GM18868 (cell line): ENCODE results near the gene DLX5.
"Not testable (repeated sequence)": the region's sequence is repeated elsewhere in the genome, so short reads cannot be mapped to it uniquely, and the experiment has no call there.

ENCODE experiments used
- ATAC-seq: cut with Tn5 transposase; IDR thresholded peaks from one replicate; pipeline ENCODE4 v1.9.1; 2021; ENCODE audit warnings: mild to moderate bottlenecking, moderate library complexity; ENCODE audit not compliant: unreplicated experiment

DLX5 gene

GRCh38 chr7:97024209-97025129 is at the start of gene DLX5:
Gene DLX5, minus strand, starts transcription at chr7:97024831. Its CDS starts 208 bp downstream, at chr7:97024623.
- ATAC-seq: no peak

DNA sequence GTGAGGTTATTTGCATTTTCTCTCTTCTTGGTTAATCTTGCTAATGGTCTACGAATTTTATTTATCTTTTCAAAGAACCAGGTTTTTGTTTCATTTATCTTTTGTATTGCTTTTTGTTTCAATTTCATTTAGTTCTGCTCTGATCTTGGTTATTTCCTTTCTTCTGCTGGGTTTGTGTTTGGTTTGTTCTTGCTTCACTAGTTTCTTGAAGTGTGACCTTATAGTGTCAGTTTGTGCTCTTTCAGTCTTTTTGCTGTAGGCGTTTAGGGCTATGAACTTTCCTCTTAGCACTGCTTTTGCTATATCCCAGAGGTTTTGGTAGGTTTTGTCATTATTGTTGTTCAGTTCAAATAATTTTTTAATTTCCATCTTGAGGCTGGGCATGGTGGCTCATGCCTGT is 47.4 kb upstream of the DLX5 start:
- not testable (repeated sequence) for ATAC-seq

GRCh38 chr7:97064972-97065587 is 40.4 kb upstream of the DLX5 start:
- ATAC-seq: peak; percentile 93

- no peak for ATAC-seq
Measured at GRCh38 chr7:97064020-97064419, 39.4 kb upstream of the DLX5 start.

DNA sequence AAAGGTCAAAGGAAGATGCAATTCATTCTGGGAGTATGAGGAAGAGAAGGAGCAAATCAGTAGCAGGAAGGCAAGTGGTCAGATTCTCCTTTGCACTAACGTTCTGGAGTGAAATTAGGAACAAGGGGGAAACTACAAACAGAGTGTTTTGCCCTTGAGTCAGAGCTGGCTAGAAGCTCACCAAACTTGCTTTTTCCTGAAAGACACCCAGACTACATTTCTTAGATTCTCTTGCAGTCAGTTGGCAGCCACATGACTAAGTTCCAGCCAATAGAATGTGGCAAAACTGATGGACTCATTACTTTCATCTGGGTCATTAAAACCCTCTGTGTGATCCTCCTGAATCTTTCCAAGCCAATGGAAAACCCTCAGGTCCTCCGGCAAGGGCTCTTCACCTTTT is 18.6 kb upstream of the DLX5 start:
- no peak for ATAC-seq

DNA sequence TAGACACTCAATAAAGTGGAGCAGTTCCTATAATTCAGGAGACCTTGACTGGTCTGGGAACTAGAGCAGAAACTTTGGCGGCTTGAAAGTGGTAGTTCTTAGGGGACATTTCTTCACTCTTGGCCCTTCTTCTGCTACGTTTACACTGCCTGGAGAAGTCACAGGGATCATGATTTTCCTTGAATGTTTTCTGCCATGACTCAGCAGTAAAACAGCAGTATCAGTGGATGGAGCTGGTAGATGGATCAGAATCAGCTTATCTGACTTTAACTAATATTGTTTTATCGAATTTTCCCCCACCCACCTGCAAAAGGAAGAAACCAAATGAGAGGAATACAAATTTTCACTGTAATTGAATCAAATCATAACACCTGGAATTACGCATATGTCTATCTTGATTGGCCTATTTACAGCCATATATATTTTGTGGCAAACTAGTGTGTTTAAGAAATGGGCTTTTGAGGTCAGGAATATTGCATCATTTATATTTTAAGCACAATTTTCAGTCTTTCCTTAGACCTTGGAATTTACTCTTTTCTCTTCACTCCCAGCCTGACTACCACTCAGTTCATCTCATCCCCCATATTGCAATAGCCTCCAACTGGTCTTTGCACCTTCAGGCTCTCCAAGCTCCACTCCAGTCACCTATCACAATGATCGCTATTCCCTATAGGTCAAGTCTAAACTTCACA is 14.9 kb upstream of the DLX5 start:
- ATAC-seq: no peak

GRCh38 chr7:97034213-97034852 is 9.7 kb upstream of the DLX5 start:
- not testable (repeated sequence) for ATAC-seq

DNA sequence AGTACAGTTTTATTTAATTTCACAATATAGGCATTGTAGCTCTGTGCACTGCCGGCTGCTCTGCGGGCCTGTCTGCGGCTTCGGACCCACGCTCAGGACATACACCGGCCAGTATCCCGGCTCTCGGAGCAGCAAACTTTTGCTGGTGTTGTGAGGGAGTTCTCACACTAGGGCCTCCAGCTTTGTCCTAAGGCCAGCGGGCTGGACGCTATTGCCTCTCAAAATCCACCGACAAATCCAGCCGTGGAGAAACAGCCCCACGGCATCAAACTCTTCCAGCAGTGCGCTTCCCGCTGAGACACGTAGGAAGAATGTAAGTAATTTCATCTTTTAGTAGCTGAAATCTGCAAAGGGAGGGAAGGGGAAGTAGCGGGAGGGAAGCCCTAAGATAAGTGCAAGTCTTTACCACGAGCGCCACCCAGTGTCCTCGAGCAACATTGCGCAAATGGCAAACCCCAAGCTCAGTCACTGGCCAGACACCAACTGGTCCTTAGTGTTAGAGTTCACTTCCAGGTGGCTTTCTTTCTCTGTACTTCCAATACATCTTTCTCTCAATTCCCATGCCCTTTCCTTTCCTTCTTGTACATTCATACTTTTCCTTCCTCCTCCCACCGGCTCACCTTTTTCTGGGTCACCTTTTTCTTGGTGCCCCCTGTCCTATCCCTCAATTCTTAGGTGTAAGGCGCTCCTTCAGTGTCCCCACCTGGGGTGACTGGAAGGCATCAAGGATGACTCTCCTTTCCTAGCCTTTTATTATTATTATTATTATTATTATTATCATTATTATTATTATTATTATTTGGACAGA is 3.0 kb upstream of the DLX5 start:
- ATAC-seq: peak; percentile 94

GRCh38 chr7:97026715-97027426 is 2.2 kb upstream of the DLX5 start:
- peak; percentile 21 for ATAC-seq

- no peak for ATAC-seq
Measured at GRCh38 chr7:97025983-97026714, 1.5 kb upstream of the DLX5 start.

GRCh38 chr7:97025130-97025499 is 484 bp upstream of the DLX5 start:
- ATAC-seq: no peak

DNA sequence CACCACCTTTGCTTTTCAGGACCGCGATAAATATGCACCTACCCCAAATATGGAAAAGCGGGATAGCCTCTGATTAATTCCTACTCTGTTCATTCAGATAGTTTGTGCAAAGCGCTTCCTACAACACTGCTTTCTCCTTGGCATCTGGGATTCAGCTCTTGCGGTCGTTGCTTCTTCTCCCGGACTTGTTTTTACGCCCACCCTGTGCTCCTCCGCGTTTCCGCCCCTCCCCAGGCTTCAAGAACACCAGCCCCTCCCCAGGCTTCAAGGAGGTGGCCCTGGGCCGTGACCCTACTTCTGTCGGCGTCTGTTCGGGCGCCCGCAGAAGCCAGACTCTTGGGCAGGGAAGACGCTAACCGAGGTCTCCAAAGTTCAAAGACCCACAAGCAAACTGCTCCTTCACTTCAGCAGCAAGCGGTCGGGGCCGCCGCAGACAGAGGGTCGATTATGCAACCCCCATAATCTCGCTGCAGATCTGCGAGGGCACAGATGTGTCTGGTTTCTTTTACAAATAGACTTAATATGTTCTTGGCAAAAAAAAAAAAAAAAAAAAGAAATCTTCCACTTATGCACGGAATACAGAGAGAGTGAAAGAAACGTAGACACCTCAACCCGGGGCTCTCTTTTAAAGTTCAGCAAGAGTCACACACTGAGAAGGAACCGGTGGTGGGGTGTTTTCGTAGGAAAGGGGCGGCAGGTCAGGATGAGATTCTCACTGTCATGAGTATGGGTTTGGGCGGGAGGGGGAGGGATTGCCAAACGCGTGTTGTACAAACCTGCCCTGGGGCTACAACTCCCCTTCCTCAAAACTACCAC is 1.9 kb downstream of the DLX5 start:
- ATAC-seq: no peak

DNA sequence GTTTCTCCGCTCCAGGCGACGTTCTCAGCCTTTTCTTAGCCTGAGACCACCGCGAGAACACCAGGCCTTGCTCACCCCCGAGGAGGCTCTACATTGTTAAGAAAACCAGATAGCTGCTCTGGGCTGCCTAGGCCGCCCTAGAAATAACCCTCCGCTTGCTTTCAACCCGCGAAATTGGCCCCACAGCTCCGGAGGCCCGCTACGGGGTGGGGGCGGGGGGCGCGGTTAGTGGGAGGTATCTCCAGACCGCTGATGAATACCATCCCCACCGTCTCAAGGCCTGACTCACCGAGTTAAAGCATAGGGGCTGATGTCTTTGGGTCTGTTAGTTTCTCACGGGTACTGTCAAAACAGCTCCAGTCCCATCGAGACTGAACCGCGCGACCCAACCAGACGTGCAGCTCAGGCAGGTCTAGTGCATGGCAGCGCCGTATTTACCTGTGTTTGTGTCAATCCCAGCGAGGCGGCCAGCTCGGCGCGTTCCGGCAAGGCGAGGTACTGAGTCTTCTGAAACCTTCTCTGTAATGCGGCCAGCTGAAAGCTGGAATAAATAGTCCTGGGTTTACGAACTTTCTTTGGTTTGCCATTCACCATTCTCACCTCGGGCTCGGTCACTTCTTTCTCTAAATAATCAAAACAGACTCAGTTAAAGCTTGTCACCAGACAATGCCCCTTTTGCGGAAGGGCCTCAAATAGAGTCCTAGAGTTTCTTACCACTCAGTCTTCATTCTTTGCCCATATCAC is 2.7 kb downstream of the DLX5 start:
- ATAC-seq: no peak

DNA sequence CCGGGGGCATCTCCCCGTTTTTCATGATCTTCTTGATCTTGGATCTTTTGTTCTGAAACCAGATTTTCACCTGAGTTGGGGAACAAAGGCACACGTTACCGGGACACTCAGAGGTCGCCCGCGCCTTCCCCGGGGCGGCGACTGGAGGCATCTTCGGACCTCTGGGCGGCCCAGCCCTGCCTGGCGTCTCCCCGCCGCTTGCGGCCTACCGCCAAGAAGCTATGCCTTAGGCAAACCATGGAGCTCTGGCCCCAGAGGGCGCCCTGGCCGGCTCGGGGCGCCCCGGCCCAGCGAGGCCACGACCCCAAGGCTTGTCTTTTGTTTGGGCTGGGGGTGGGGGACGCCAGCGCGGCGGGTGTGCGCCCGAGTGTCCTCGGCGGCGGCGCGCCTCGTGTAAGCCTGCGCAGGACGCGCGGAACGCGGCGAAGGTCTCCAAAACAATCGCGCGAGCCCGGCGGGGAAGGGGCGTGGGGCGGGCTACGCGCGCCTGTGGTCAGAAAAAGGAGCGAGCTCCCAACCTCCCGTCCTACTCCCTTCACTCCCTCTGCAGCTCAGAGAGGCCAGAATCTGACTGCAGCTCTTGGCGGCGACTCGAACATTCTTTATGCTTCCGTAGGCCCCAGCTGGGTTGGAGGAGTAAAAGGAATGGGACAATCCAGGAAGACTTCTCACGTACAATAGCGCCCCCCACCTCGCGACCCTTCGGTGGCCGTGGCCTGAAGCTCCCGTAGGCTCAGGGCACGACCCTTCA is 3.5 kb downstream of the DLX5 start:
- ATAC-seq: no peak

DNA sequence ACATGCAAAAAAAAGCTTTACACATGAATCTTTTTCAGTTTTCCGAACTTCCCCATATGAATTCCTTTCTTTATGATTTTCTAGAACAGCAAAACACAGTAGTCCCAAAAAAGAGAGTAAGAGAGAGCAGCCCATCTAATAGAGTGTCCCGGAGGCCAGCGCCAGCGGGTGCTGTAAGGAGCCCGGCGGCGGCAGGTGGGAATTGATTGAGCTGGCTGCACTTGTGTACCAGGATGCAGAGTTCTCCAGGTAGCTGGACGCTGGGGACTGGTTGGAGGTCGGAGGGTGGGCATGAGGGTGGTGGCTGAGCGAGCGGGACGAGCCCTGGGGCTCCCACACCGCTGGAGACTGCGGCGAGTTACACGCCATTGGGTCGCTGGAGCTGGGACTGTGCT is 4.0 kb downstream of the DLX5 start:
- no peak for ATAC-seq

GRCh38 chr7:97019710-97020225 is 4.9 kb downstream of the DLX5 start:
- no peak for ATAC-seq
